Activated naive CD8-positive, alpha-beta T cell treated with anti-CD3 and anti-CD28 coated beads, Interleukin-2, amount 50 U/mL, for 24 hours (primary cell): Measurements from ENCODE around the gene REPS1.
A peak's percentile ranks its signal among the peaks of the same experiment; 100 is the strongest.
"Not testable (repeated sequence)": the region's sequence is repeated elsewhere in the genome, so short reads cannot be mapped to it uniquely, and the experiment has no call there.

ENCODE experiments used
- ATAC-seq: fragments of 150-1000 bp; cut with Tn5 transposase; one replicate; pipeline ENCODE4 v1.10.0; 2021
- DNase-seq: peaks from one replicate; pipeline ENCODE4 v3.0.0; 2021
- H3K27ac Mint-ChIP-seq: one replicate; pipeline ENCODE4 v1.8.0; 2021; ENCODE audit warnings: mild to moderate bottlenecking, mixed read lengths
- H3K27me3 Mint-ChIP-seq: one replicate; pipeline ENCODE4 v1.8.0; 2021; ENCODE audit warnings: mixed read lengths
- H3K36me3 Mint-ChIP-seq: one replicate; pipeline ENCODE4 v1.8.0; 2021; ENCODE audit warnings: low read depth, mixed read lengths
- H3K4me1 Mint-ChIP-seq: one replicate; pipeline ENCODE4 v1.8.0; 2021; ENCODE audit warnings: mixed read lengths
- H3K4me3 Mint-ChIP-seq: one replicate; pipeline ENCODE4 v1.8.0; 2021; ENCODE audit warnings: mild to moderate bottlenecking, moderate library complexity, mixed read lengths
- H3K9me3 Mint-ChIP-seq: one replicate; pipeline ENCODE4 v1.8.0; 2021; ENCODE audit warnings: mixed read lengths

Gene REPS1

GRCh38 chr6:138948546-138949179, 39.4 kb downstream of the REPS1 start:
- peaks cover 26% of the 10 kb centered on the region for H3K36me3 Mint-ChIP-seq
- no peaks in the 10 kb centered on the region for H3K27me3 Mint-ChIP-seq
- H3K9me3 Mint-ChIP-seq = no peaks in the 10 kb centered on the region
- H3K4me1 Mint-ChIP-seq = peaks cover 73% of the 10 kb centered on the region
- DNase-seq (no peak), ATAC-seq (no peak)
- no peak overlapping the region for H3K4me3 Mint-ChIP-seq
- peak overlapping the region; percentile 46 for H3K27ac Mint-ChIP-seq

GRCh38 chr6:138948004-138948403, 40.0 kb downstream of the REPS1 start:
- Mint-ChIP-seq H3K27ac (peak overlapping the region; percentile 87), H3K27me3 (no peaks in the 10 kb centered on the region), H3K4me3 (no peak overlapping the region), H3K9me3 (no peaks in the 10 kb centered on the region), H3K4me1 (peaks cover 66% of the 10 kb centered on the region), H3K36me3 (peaks cover 29% of the 10 kb centered on the region)
- ATAC-seq (no peak), DNase-seq (no peak)

GRCh38 chr6:138945354-138945753, 42.7 kb downstream of the REPS1 start:
- peaks cover 43% of the 10 kb centered on the region for H3K36me3 Mint-ChIP-seq
- H3K4me1 Mint-ChIP-seq = peaks cover 56% of the 10 kb centered on the region
- DNase-seq = no peak
- no peak for ATAC-seq
- no peaks in the 10 kb centered on the region for H3K9me3 Mint-ChIP-seq
- H3K4me3 Mint-ChIP-seq = no peak overlapping the region
- no peaks in the 10 kb centered on the region for H3K27me3 Mint-ChIP-seq
- H3K27ac Mint-ChIP-seq = no peak overlapping the region

GRCh38 chr6:138944412-138944811, 43.6 kb downstream of the REPS1 start:
- Mint-ChIP-seq H3K27ac (no peak overlapping the region), H3K36me3 (peaks cover 50% of the 10 kb centered on the region), H3K4me3 (no peak overlapping the region), H3K4me1 (peaks cover 49% of the 10 kb centered on the region), H3K9me3 (no peaks in the 10 kb centered on the region), H3K27me3 (no peaks in the 10 kb centered on the region)
- ATAC-seq (no peak), DNase-seq (peak; percentile 19)

- Mint-ChIP-seq H3K36me3 (peaks cover 58% of the 10 kb centered on the region), H3K4me3 (no peak overlapping the region), H3K9me3 (no peaks in the 10 kb centered on the region), H3K27me3 (no peaks in the 10 kb centered on the region), H3K4me1 (peaks cover 38% of the 10 kb centered on the region), H3K27ac (no peak overlapping the region)
- ATAC-seq (no peak), DNase-seq (no peak)
These were observed 44.9 kb downstream of the REPS1 start for GRCh38 chr6:138943089-138943625.

- H3K27ac Mint-ChIP-seq, H3K9me3 Mint-ChIP-seq, DNase-seq, ATAC-seq, H3K4me3 Mint-ChIP-seq, H3K27me3 Mint-ChIP-seq, H3K4me1 Mint-ChIP-seq: not testable (repeated sequence)
- peaks cover 65% of the 10 kb centered on the region for H3K36me3 Mint-ChIP-seq
These were observed 51.2 kb downstream of the REPS1 start for GRCh38 chr6:138936873-138937272.

GRCh38 chr6:138931660-138932059, 56.4 kb downstream of the REPS1 start:
- no peak for DNase-seq
- Mint-ChIP-seq H3K4me3 (no peak overlapping the region), H3K27ac (no peak overlapping the region), H3K36me3 (peaks cover 37% of the 10 kb centered on the region), H3K9me3 (no peaks in the 10 kb centered on the region), H3K27me3 (no peaks in the 10 kb centered on the region), H3K4me1 (peaks cover 5% of the 10 kb centered on the region)
- ATAC-seq = no peak

- H3K27me3 Mint-ChIP-seq = no peaks in the 10 kb centered on the region
- peaks cover 24% of the 10 kb centered on the region for H3K36me3 Mint-ChIP-seq
These were observed 61.5 kb downstream of the REPS1 start for GRCh38 chr6:138926579-138926978.

GRCh38 chr6:138925806-138926205, 62.2 kb downstream of the REPS1 start:
- no peak for DNase-seq
- no peak overlapping the region for H3K4me3 Mint-ChIP-seq
- no peak for ATAC-seq
- no peak overlapping the region for H3K27ac Mint-ChIP-seq
- H3K36me3 Mint-ChIP-seq = peaks cover 24% of the 10 kb centered on the region
- H3K27me3 Mint-ChIP-seq = no peaks in the 10 kb centered on the region
- no peaks in the 10 kb centered on the region for H3K9me3 Mint-ChIP-seq
- H3K4me1 Mint-ChIP-seq = no peaks in the 10 kb centered on the region

More at GRCh38 chr6:138926579-138926978, 61.5 kb downstream of the REPS1 start:
- Mint-ChIP-seq H3K27ac (no peak overlapping the region), H3K4me3 (no peak overlapping the region), H3K4me1 (peaks cover 1% of the 10 kb centered on the region), H3K9me3 (no peaks in the 10 kb centered on the region)
- DNase-seq = no peak
- ATAC-seq = no peak

- Mint-ChIP-seq H3K4me3 (no peak overlapping the region), H3K9me3 (no peaks in the 10 kb centered on the region), H3K27me3 (no peaks in the 10 kb centered on the region), H3K4me1 (no peaks in the 10 kb centered on the region), H3K27ac (no peak overlapping the region), H3K36me3 (peaks cover 23% of the 10 kb centered on the region)
- no peak for ATAC-seq
- DNase-seq = no peak
These were observed 64.5 kb downstream of the REPS1 start for GRCh38 chr6:138923561-138923960.

GRCh38 chr6:138920906-138921305, 67.1 kb downstream of the REPS1 start:
- Mint-ChIP-seq H3K9me3 (no peaks in the 10 kb centered on the region), H3K4me1 (no peaks in the 10 kb centered on the region), H3K4me3 (no peak overlapping the region), H3K27ac (no peak overlapping the region), H3K27me3 (no peaks in the 10 kb centered on the region), H3K36me3 (peaks cover 18% of the 10 kb centered on the region)
- no peak for ATAC-seq
- no peak for DNase-seq

- no peaks in the 10 kb centered on the region for H3K9me3 Mint-ChIP-seq
- no peak overlapping the region for H3K4me3 Mint-ChIP-seq
- no peaks in the 10 kb centered on the region for H3K4me1 Mint-ChIP-seq
- no peak for DNase-seq
- ATAC-seq = no peak
- H3K27ac Mint-ChIP-seq = no peak overlapping the region
- peaks cover 44% of the 10 kb centered on the region for H3K36me3 Mint-ChIP-seq
- H3K27me3 Mint-ChIP-seq = no peaks in the 10 kb centered on the region
These were observed 73.4 kb downstream of the REPS1 start for GRCh38 chr6:138914701-138915100.

- Mint-ChIP-seq H3K4me3 (no peak overlapping the region), H3K4me1 (no peaks in the 10 kb centered on the region), H3K27me3 (no peaks in the 10 kb centered on the region), H3K36me3 (peaks cover 55% of the 10 kb centered on the region), H3K9me3 (no peaks in the 10 kb centered on the region), H3K27ac (no peak overlapping the region)
- peak; percentile 40 for ATAC-seq
- DNase-seq = no peak
These were observed 75.7 kb downstream of the REPS1 start for GRCh38 chr6:138912308-138912707.

- Mint-ChIP-seq H3K36me3 (peaks cover 64% of the 10 kb centered on the region), H3K4me3 (no peak overlapping the region), H3K4me1 (no peaks in the 10 kb centered on the region), H3K27ac (no peak overlapping the region), H3K27me3 (no peaks in the 10 kb centered on the region), H3K9me3 (no peaks in the 10 kb centered on the region)
- DNase-seq (no peak), ATAC-seq (no peak)
These were observed 78.1 kb downstream of the REPS1 start for GRCh38 chr6:138909975-138910374.

- H3K36me3 Mint-ChIP-seq = peaks cover 65% of the 10 kb centered on the region
- no peaks in the 10 kb centered on the region for H3K9me3 Mint-ChIP-seq
- no peak for ATAC-seq
- H3K4me3 Mint-ChIP-seq = no peak overlapping the region
- no peak for DNase-seq
- no peaks in the 10 kb centered on the region for H3K27me3 Mint-ChIP-seq
- H3K4me1 Mint-ChIP-seq = no peaks in the 10 kb centered on the region
- H3K27ac Mint-ChIP-seq = no peak overlapping the region
These were observed 78.5 kb downstream of the REPS1 start for GRCh38 chr6:138909511-138909910.

- Mint-ChIP-seq H3K4me1 (no peaks in the 10 kb centered on the region), H3K27ac (no peak overlapping the region), H3K9me3 (no peaks in the 10 kb centered on the region), H3K27me3 (no peaks in the 10 kb centered on the region), H3K4me3 (no peak overlapping the region), H3K36me3 (peaks cover 60% of the 10 kb centered on the region)
- no peak for DNase-seq
- no peak for ATAC-seq
These were observed 80.9 kb downstream of the REPS1 start for GRCh38 chr6:138907167-138907566.
